SU-DHL-6 (cell line): ENCODE data around the gene CEND1.

Source experiments
- H2AFZ ChIP-seq: fragments of 200-600 bp; sonication (generic); 2 replicates; pipeline ENCODE4 v1.6.1; 2014; ENCODE audit warnings: low read depth, mild to moderate bottlenecking, moderate library complexity, mixed read lengths, antibody characterized with exemption, low read length; ENCODE audit not compliant: severe bottlenecking
- H3F3A ChIP-seq: fragments of 200-600 bp; shearing (Covaris generic); 2 replicates; pipeline ENCODE4 v1.6.0; 2016; ENCODE audit warnings: antibody characterized with exemption, mild to moderate bottlenecking; ENCODE audit not compliant: insufficient read depth
- H3K27ac ChIP-seq: fragments of 200-600 bp; sonication (generic); 2 replicates; pipeline ENCODE4 v1.5.1; 2016; ENCODE audit warnings: low read depth, mild to moderate bottlenecking, low read length, moderate library complexity, mixed read lengths
- H3K27me3 ChIP-seq: fragments of 200-600 bp; sonication (generic), shearing (Covaris generic); 2 replicates; pipeline ENCODE4 v1.6.0; 2014; ENCODE audit warnings: mild to moderate bottlenecking, low read length
- H3K36me3 ChIP-seq: fragments of 200-600 bp; sonication (generic); 2 replicates; pipeline ENCODE4 v1.6.1; 2014; ENCODE audit warnings: mild to moderate bottlenecking, low read length, mixed read lengths
- H3K4me2 ChIP-seq: fragments of 300-600, 200-600 bp; shearing (Covaris generic), sonication (generic); 2 replicates; pipeline ENCODE4 v1.6.0; 2014; ENCODE audit warnings: low read length, low read depth, mild to moderate bottlenecking; ENCODE audit not compliant: poor library complexity, severe bottlenecking
- H3K4me3 ChIP-seq: fragments of 200-600 bp; sonication (generic); 2 replicates; pipeline ENCODE4 v1.5.1; 2014; ENCODE audit warnings: antibody characterized with exemption, low read length, mild to moderate bottlenecking, mixed read lengths; ENCODE audit not compliant: insufficient read depth, poor library complexity, severe bottlenecking
- H3K79me2 ChIP-seq: fragments of 200-600 bp; sonication (generic); 2 replicates; pipeline ENCODE4 v1.6.1; 2014; ENCODE audit warnings: mild to moderate bottlenecking, low read length, moderate library complexity; ENCODE audit not compliant: insufficient read depth
- H3K9ac ChIP-seq: fragments of 200-600 bp; sonication (generic); 2 replicates; pipeline ENCODE4 v1.7.0; 2014; ENCODE audit warnings: mild to moderate bottlenecking, low read length
- H3K9me2 ChIP-seq: fragments of 200-600 bp; sonication (generic); replicated peaks from 2 replicates; pipeline ENCODE4 v1.6.1; 2014; ENCODE audit warnings: low read length; ENCODE audit not compliant: insufficient read depth
- H3K9me3 ChIP-seq: fragments of 200-600 bp; sonication (generic); 2 replicates; pipeline ENCODE4 v1.6.1; 2014; ENCODE audit warnings: low read length, mixed read lengths; ENCODE audit not compliant: insufficient read depth
- H4K20me1 ChIP-seq: fragments of 200-600 bp; sonication (generic); 2 replicates; pipeline ENCODE4 v1.6.1; 2014; ENCODE audit warnings: low read depth, mild to moderate bottlenecking, antibody characterized with exemption, low read length, moderate library complexity, mixed read lengths
- CTCF ChIP-seq: fragments of 200-600 bp; sonication (generic); IDR thresholded peaks from one replicate; pipeline ENCODE4 v1.5.1; 2017; ENCODE audit warnings: antibody characterized with exemption, mild to moderate bottlenecking, low read length, moderate library complexity; ENCODE audit not compliant: insufficient read depth, poor library complexity, severe bottlenecking
- EZH2phosphoT487 ChIP-seq: fragments of 200-600 bp; sonication (generic), shearing (Covaris generic); conservative IDR thresholded peaks from 2 replicates; pipeline ENCODE4 v1.6.1; 2018; ENCODE audit warnings: mild to moderate bottlenecking, antibody characterized with exemption, low read length, moderate library complexity, mixed read lengths

Gene CEND1

DNA sequence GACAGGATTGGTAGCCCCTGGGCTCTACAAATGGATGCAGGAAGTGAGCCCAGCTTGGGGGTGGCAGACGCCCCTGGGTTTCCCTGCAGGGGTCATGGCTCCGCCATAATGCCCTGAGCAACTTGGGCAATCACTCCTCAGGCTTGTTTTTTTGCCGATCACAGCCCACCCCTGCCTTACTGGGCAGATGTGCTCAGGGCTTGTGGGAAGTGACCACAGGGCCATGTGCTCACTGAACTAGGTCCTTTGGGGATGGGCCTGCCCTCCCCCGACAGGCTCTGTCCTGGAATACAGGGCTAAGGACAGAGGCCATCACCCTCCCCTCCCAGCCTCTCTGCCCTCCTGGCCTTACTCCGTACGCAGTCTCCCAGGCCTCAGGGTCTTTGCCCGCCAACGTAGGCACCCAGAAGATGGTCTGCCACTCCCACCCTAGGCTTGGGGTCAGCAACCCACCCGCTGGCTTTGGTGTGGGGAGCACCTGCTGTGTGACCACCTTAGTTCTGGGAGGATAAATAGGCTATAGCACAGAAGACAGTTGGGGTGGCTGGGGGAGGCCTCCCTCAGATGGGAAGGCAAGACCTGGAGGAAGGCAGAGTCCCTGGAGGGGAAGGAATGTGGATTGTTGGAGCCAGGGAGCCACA is 23.7 kb upstream of the CEND1 start:
- peaks cover 10% of the 10 kb centered on the region; the same call in 1 of the 2 replicates for H4K20me1 ChIP-seq
- no peak overlapping the region for H3K4me2 ChIP-seq
- no peak overlapping the region for H3K9ac ChIP-seq
- no peak overlapping the region for H2AFZ ChIP-seq
- no peaks in the 10 kb centered on the region for H3K9me3 ChIP-seq
- peaks cover 25% of the 10 kb centered on the region for H3K36me3 ChIP-seq
- peaks cover 27% of the 10 kb centered on the region for H3K79me2 ChIP-seq
- H3K27ac ChIP-seq: no peak overlapping the region
- H3K9me2 ChIP-seq: no peaks in the 10 kb centered on the region
- no peak for TF ChIP-seq CTCF
- H3F3A ChIP-seq: peaks cover 43% of the 10 kb centered on the region
- H3K4me3 ChIP-seq: no peak overlapping the region
- no peaks in the 10 kb centered on the region for H3K27me3 ChIP-seq

DNA sequence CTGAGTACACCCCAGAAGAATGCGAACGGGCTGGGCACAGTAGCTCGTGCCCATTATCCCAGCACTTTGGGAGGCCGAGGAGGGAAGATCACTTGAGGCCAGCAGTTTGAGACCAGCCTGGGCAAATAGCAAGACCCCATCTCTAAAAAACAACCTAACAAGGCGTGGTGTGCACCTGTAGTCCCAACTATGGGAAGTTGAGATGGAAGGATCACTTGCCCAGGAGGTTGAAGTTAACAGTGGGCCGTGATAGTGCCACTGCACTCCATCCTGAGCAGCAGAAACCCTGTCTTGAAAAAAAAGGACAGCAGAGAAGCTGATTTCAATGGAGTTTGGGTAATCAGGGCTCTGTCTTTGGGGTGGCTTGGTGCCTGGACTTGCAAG is 23.2 kb upstream of the CEND1 start:
- H3K4me2 ChIP-seq: no peak overlapping the region
- no peak overlapping the region for H3K27ac ChIP-seq
- peaks cover 48% of the 10 kb centered on the region for H3F3A ChIP-seq
- no peaks in the 10 kb centered on the region for H3K9me3 ChIP-seq
- H4K20me1 ChIP-seq: peaks cover 10% of the 10 kb centered on the region; the same call in 1 of the 2 replicates
- peaks cover 25% of the 10 kb centered on the region for H3K36me3 ChIP-seq
- H3K9ac ChIP-seq: no peak overlapping the region
- no peak overlapping the region for H3K4me3 ChIP-seq
- no peak for TF ChIP-seq CTCF
- TF ChIP-seq EZH2phosphoT487: no peak
- H3K79me2 ChIP-seq: peaks cover 32% of the 10 kb centered on the region
- H3K27me3 ChIP-seq: no peaks in the 10 kb centered on the region
- no peaks in the 10 kb centered on the region for H3K9me2 ChIP-seq
- no peak overlapping the region for H2AFZ ChIP-seq

DNA sequence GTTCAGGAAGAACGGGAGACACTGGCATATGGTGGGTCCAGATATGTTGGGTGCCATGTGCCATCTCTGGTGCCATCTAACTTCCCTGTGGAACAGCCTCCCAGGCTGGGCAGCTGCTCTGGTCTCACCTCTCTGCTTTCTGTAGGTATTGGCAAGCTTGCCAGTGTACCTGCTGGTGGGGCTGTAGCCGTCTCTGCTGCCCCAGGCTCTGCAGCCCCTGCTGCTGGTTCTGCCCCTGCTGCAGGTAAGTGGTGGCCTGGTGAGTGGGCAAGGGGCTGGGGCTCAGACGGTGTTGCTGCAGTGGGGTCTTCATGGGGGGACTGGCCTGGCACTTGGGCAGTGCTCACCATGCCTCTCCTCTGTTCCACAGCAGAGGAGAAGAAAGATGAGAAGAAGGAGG is 22.5 kb upstream of the CEND1 start:
- no peak overlapping the region for H3K9ac ChIP-seq

More for the DNA sequence above, 22.5 kb upstream of the CEND1 start:
- Histone ChIP-seq H3K36me3 (peaks cover 25% of the 10 kb centered on the region), H2AFZ (no peak overlapping the region), H3K4me2 (no peak overlapping the region), H3K27me3 (no peaks in the 10 kb centered on the region), H3K79me2 (peaks cover 36% of the 10 kb centered on the region), H3K9me3 (no peaks in the 10 kb centered on the region), H3K27ac (no peak overlapping the region), H4K20me1 (peaks cover 10% of the 10 kb centered on the region; the same call in 1 of the 2 replicates), H3F3A (peaks cover 53% of the 10 kb centered on the region), H3K4me3 (no peak overlapping the region), H3K9me2 (no peaks in the 10 kb centered on the region)
- TF ChIP-seq EZH2phosphoT487 (no peak), CTCF (no peak)
